ENCODE measurements around the gene GPR132. TPM values are rescaled to one million over a fixed set of nuclear protein-coding genes. Genes with fewer than 3 reads are reported as not detected.

GPR132 gene
- total and polyA plus RNA-seq, 2 of the 13 experiments (the other 11 are each of a cell fraction or from before 2014, with no cell fraction given), result not detected

DNA sequence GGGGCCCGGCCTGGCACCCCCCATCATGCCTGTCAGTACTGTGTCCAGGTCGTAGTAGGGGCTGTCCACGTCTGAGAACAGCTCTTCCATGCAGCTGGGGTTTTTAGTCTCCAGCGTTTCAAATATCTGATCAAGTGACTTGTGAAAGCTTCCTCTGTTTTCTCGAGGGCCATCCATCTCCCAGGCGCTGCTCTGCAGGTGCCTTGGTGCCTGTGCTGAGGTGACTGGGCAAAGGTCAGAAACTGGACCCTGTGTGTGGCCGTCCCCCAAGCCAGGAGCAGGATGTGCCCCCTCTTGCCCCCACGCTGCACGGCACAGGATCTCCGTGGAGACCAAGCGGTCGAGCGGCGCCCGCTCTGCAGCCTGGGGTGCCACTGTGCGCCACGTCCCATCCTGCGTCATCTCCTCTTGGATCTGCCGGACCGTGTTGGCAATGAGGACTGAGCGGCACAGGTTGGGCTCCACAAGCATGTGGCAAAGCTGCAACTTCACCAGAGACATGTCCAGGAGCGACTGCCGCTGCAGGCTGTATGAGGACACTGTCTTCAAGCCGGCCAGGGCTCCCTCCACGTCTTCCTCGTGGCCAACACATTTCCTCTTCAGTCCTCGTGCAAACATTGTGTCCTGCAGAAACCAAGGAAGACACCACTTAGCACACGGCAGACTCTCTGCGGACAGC is 53.8 kb downstream of the GPR132 start (continued):
- TF ChIP-seq MED8 (CRISPR knock-in tag; IDR thresholded peaks at IDR 0.05; ENCODE audit: insufficient replicate concordance), result no peak
- peak; percentile 29; the same call in 1 of the 2 replicates for TF ChIP-seq ZBTB38 (CRISPR knock-in tag; IDR thresholded peaks at IDR 0.05)

DNA sequence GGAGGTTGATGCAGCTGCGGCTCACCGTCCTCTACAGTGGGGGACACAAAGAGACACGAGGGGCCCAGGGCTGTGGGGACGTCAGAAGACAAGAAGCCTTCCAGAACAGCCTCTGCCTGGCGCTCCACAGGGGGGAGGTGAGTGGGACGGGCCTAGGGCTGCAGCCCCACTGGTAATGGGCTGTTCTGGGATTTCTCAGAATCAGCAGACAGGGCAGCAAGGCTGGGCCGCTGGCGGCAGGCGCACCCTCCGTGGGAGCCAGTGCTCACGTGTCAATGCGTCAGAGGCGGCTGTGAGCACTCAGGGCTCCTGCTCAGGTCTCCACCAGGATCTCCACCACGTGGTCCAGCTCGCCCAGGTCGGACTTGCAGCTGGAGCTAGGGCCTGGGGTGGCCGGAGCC is 54.3 kb downstream of the GPR132 start:
- H2AFZ ChIP-seq (ENCODE audit: low read length), result no peak overlapping the region
- POLR2A ChIA-PET, result no interaction called here
- FAIRE-seq (no peak), DNase-seq (ENCODE audit: low spot score) (no peak), ATAC-seq (no peak)
- no peak for TF ChIP-seq KDM5A (IDR thresholded peaks at IDR 0.05; ENCODE audit: borderline replicate concordance, low read length)
- TF ChIP-seq, protein P1, sequence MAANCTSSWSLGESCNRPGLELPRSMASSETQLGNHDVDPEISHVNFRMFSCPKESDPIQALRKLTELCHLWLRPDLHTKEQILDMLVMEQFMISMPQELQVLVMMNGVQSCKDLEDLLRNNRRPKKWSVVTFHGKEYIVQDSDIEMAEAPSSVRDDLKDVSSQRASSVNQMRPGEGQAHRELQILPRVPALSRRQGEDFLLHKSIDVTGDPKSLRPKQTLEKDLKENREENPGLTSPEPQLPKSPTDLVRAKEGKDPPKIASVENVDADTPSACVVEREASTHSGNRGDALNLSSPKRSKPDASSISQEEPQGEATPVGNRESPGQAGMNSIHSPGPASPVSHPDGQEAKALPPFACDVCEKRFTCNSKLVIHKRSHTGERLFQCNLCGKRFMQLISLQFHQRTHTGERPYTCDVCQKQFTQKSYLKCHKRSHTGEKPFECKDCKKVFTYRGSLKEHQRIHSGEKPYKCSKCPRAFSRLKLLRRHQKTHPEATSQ (CRISPR knock-in tag; IDR thresholded peaks at IDR 0.05; ENCODE audit: borderline replicate concordance), result no peak
- no peak for TF ChIP-seq RBM22 (optimal IDR thresholded peaks at IDR 0.05; ENCODE audit: low read length)
- TF ChIP-seq ZNF234 (CRISPR knock-in tag; conservative IDR thresholded peaks at IDR 0.05), result no peak
- TF ChIP-seq ZNF572 (CRISPR knock-in tag; IDR thresholded peaks at IDR 0.05), result no peak
- TF ChIP-seq DPF2 (CRISPR knock-in tag; IDR thresholded peaks at IDR 0.05; ENCODE audit: borderline replicate concordance, low read depth), result no peak
- TF ChIP-seq NR2F6 (IDR thresholded peaks at IDR 0.05), result no peak
- TF ChIP-seq NR2F6 (CRISPR knock-in tag; IDR thresholded peaks at IDR 0.05), result no peak
- TF ChIP-seq, protein P2, sequence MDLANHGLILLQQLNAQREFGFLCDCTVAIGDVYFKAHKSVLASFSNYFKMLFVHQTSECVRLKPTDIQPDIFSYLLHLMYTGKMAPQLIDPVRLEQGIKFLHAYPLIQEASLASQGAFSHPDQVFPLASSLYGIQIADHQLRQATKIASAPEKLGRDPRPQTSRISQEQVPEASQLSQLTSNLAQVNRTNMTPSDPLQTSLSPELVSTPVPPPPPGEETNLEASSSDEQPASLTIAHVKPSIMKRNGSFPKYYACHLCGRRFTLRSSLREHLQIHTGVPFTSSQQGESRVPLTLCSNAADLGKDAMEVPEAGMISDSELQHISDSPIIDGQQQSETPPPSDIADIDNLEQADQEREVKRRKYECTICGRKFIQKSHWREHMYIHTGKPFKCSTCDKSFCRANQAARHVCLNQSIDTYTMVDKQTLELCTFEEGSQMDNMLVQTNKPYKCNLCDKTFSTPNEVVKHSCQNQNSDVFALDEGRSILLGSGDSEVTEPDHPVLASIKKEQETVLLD (CRISPR knock-in tag; IDR thresholded peaks at IDR 0.05; ENCODE audit: low read depth), result no peak
- TF ChIP-seq ZNF264 (CRISPR knock-in tag; IDR thresholded peaks at IDR 0.05), result no peak
- TF ChIP-seq NFYC (CRISPR knock-in tag; IDR thresholded peaks at IDR 0.05), result no peak
- no peak for TF ChIP-seq CENPT (CRISPR knock-in tag; IDR thresholded peaks at IDR 0.05; ENCODE audit: low read depth)
- no peak for TF ChIP-seq ZNF256 (CRISPR knock-in tag; conservative IDR thresholded peaks at IDR 0.05)
- no peak for TF ChIP-seq ATAD3A (CRISPR knock-in tag; IDR thresholded peaks at IDR 0.05)
- TF ChIP-seq, protein P3, sequence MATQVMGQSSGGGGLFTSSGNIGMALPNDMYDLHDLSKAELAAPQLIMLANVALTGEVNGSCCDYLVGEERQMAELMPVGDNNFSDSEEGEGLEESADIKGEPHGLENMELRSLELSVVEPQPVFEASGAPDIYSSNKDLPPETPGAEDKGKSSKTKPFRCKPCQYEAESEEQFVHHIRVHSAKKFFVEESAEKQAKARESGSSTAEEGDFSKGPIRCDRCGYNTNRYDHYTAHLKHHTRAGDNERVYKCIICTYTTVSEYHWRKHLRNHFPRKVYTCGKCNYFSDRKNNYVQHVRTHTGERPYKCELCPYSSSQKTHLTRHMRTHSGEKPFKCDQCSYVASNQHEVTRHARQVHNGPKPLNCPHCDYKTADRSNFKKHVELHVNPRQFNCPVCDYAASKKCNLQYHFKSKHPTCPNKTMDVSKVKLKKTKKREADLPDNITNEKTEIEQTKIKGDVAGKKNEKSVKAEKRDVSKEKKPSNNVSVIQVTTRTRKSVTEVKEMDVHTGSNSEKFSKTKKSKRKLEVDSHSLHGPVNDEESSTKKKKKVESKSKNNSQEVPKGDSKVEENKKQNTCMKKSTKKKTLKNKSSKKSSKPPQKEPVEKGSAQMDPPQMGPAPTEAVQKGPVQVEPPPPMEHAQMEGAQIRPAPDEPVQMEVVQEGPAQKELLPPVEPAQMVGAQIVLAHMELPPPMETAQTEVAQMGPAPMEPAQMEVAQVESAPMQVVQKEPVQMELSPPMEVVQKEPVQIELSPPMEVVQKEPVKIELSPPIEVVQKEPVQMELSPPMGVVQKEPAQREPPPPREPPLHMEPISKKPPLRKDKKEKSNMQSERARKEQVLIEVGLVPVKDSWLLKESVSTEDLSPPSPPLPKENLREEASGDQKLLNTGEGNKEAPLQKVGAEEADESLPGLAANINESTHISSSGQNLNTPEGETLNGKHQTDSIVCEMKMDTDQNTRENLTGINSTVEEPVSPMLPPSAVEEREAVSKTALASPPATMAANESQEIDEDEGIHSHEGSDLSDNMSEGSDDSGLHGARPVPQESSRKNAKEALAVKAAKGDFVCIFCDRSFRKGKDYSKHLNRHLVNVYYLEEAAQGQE (IDR thresholded peaks at IDR 0.05; ENCODE audit: borderline replicate concordance in 1 of 2, low read depth in 1 of 2, low read length in 2 of 2), result no peak
- TF ChIP-seq ZNF207 (IDR thresholded peaks at IDR 0.05; ENCODE audit: borderline replicate concordance), result no peak
- no peak overlapping the region for H3K27ac ChIP-seq (ENCODE audit: extremely low read length, insufficient read depth, low read length)
- no peak overlapping the region for H3K9ac ChIP-seq (ENCODE audit: insufficient read depth, low read depth, low read length)
- peaks cover 19% of the 10 kb centered on the region for H4K20me1 ChIP-seq (ENCODE audit: insufficient read depth, low read length)
- H3K4me3 ChIP-seq (replicated peaks in 1 of 3; ENCODE audit: insufficient read depth in 1 of 3, low read depth in 2 of 3, low read length in 3 of 3), result no peak overlapping the region
- H3K9me3 ChIP-seq (ENCODE audit: low read length), result no peaks in the 10 kb centered on the region
- CTCF ChIA-PET (ENCODE audit: low intra/inter-chr PET ratio, low total read pairs), result no interaction called here
- intact Hi-C loops (cut with micrococcal nuclease; ENCODE audit: unreplicated experiment), result no loop called here
- no peak overlapping the region for H3K4me2 ChIP-seq (ENCODE audit: low read depth, low read length)
- H3K79me2 ChIP-seq (ENCODE audit: insufficient read depth, low read length), result peaks cover 44% of the 10 kb centered on the region
- H3K36me3 ChIP-seq (replicated peaks in 1 of 2; ENCODE audit: control insufficient read depth in 1 of 2, insufficient read depth in 2 of 2, low read length in 2 of 2), result peaks cover 14 to 33% of the 10 kb centered on the region in 2 experiments; a peak in 4 of 5 replicates
- WGBS (ENCODE audit: low lambda C conversion rate), result 96% methylated on average over 10 of the region's 17 CpGs
- BruUV-seq (replicated peaks), result no TSS peak
- H3K27me3 ChIP-seq (ENCODE audit: control insufficient read depth in 1 of 2, insufficient read depth in 2 of 2, low read length in 2 of 2), result no peaks in the 10 kb centered on the region
- peaks cover 22% of the 10 kb centered on the region for H3K4me1 ChIP-seq (ENCODE audit: insufficient read depth, low read length)
- in situ Hi-C loops (cut with HindIII; ENCODE audit: extremely low pct_ligation_motif_present, low pct_unique_long_range_greater_than_20kb), result no loop called here

Measured in HepG2 (cell line).